Heart left ventricle (tissue), 16 donors: ENCODE results near the gene TAS2R42. TPM values are rescaled to one million over a fixed set of nuclear protein-coding genes. Genes with fewer than 3 reads are reported as not detected.

Source experiments
- ATAC-seq, 4 donors: fragments of 200-7000 bp; cut with Tn5 transposase; one replicate each; pipeline ENCODE4 v1.9.1; 2020 to 2022; ENCODE audit warnings: moderate library complexity in 4 of 4, mild to moderate bottlenecking in 3 of 4, moderate number of reproducible peaks in 1 of 4
- DNase-seq, 5 donors: peaks; one replicate each; pipeline ENCODE4 v3.0.0-alpha.2; 2020
- H3K27ac ChIP-seq, 12 donors: fragments of 200-600 bp; sonication (generic) in 4 of 12; one replicate each; pipeline versions ENCODE4 v1.5.0 to v1.8.0; 2016 to 2022; ENCODE audit warnings: mild to moderate bottlenecking in 2 of 12
- H3K27me3 ChIP-seq, 9 donors: fragments of 200-600 bp; sonication (generic) in 2 of 9; one replicate each; pipeline versions ENCODE4 v1.5.1 to v1.8.0; 2016 to 2022; ENCODE audit warnings: mild to moderate bottlenecking in 3 of 9
- H3K36me3 ChIP-seq, 9 donors: fragments of 200-600 bp; sonication (generic) in 2 of 9; one replicate each; pipeline versions ENCODE4 v1.5.0 to v1.8.0; 2018 to 2022; ENCODE audit warnings: mild to moderate bottlenecking in 2 of 9
- H3K4me1 ChIP-seq, 12 donors: fragments of 200-600 bp; sonication (generic) in 4 of 12; one replicate each; pipeline versions ENCODE4 v1.5.0 to v1.8.0; 2016 to 2022; ENCODE audit warnings: mild to moderate bottlenecking in 3 of 12
- H3K4me3 ChIP-seq, 12 donors: fragments of 200-600 bp; sonication (generic) in 4 of 12; one replicate each; pipeline versions ENCODE4 v1.5.0 to v1.8.0; 2017 to 2022; ENCODE audit warnings: mild to moderate bottlenecking in 9 of 12, moderate library complexity in 4 of 12
- H3K9me3 ChIP-seq, 12 donors: fragments of 200-600 bp; sonication (generic) in 4 of 12; one replicate each; pipeline versions ENCODE4 v1.5.0 to v1.8.0; 2016 to 2022; ENCODE audit warnings: mild to moderate bottlenecking in 1 of 12
- CTCF ChIP-seq, 12 donors: fragments of 200-600 bp; sonication (generic) in 4 of 12; IDR thresholded peaks; one replicate each; pipeline versions ENCODE4 v1.5.0 to v1.8.0; 2018 to 2022; ENCODE audit warnings: antibody characterized with exemption in 12 of 12, mild to moderate bottlenecking in 5 of 12
- POLR2A ChIP-seq, 2 donors: fragments of 450-650 bp; IDR thresholded peaks; one replicate each; pipeline ENCODE4 v1.6.1; 2017; ENCODE audit warnings: antibody characterized with exemption in 2 of 2, mild to moderate bottlenecking in 2 of 2, moderate library complexity in 2 of 2
- WGBS, 4 donors: extraction: QIAGEN DNeasy Blood & Tissue Kit in 2 of 4; methylation state at CpG; one replicate each; pipeline versions ENCODE4 v1.1.5 to v1.1.7; 2013 to 2018; 5-methylcytosine and 5-hydroxymethylcytosine counted together
- intact Hi-C, 10 donors: fragments of 100-400 bp; cut with DNase I; formaldehyde crosslinking; loops; one replicate each; pipeline versions ENCODE4 v1.11.1 to v1.14.2; 2022
- polyA plus RNA-seq, 2 donors: library from polyadenylated mRNA; stranded (reverse); fragments of 200-250 nt; gene quantifications; one replicate each; pipeline ENCODE4 v1.2.3, GENCODE V29; 2013
- total RNA-seq, 9 donors: library from RNA; depleted of rRNA in 2 of 9; stranded (reverse); fragments of >200 nt in 2 of 9; fragmentation: NEBNext Ultra II Directional in 3 of 9; extraction: Animal tissue kit (Norgen Biotek cat#: 25700) in 3 of 9; gene quantifications; one replicate each; pipeline versions ENCODE4 v1.1.0 to v1.2.4, GENCODE V29; 2016 to 2023
- donor health status: ischemic (EF 13 %, LVEDD 7.1; RV severe dilation, severe dysfunction).
- donor health status: healthy with polysubstance abuse.
- donor health status: DM: no; HTN: yes; CAD: no.
- donor health status: DM: no; HTN: no; CAD: no.
- donor health status: ischemic (EF 25% LVEDD 6.9; RV normal size, moderate dysfunction).
- donor health status: ischemic (EF 25% LVEDD 5.7; RV mildly dilated, moderate dysfunction).
- donor health status: healthy.
- donor health status: DM: yes; HTN: yes; CAD: no.
- donor health status: ischemic (EF 35%, LVEDD 5.7; RV mildly dilated, moderate dysfunction).
- donor health status: nonischemic (EF 11% LVEDD 7.7; RV severe dilation, severe dysfunction).
- donor health status: DM: yes; HTN: yes; CAD: no.
- donor health status: PGD.
- donor health status: ischemic (EF 29% LVEDD 5.4; RV normal size, mild dysfunction).
- donor health status: nonischemic (EF 23%, LVEDD 6.1; RV moderate dilation, normal function).

The TAS2R42 gene
- total and polyA plus RNA-seq, 11 donors = not detected

- intact Hi-C loops = no loop called here
- H3K27me3 ChIP-seq = no peaks in the 10 kb centered on the region
- H3K36me3 ChIP-seq = no peaks in the 10 kb centered on the region
- no peak overlapping the region for H3K27ac ChIP-seq
- no peaks in the 10 kb centered on the region for H3K9me3 ChIP-seq
- H3K4me1 ChIP-seq = peaks cover 0 to 21% (median 9%) of the 10 kb centered on the region in 12 donors
- no peak for TF ChIP-seq CTCF (IDR thresholded peaks at IDR 0.05)
- no peak for TF ChIP-seq POLR2A (IDR thresholded peaks at IDR 0.05)
- DNase-seq = no peak
- H3K4me3 ChIP-seq = no peak overlapping the region
- WGBS, 4 donors = 46 to 94% (median 75%) methylated on average over 2 of the region's 2 CpGs
- no peak for ATAC-seq
Measured at GRCh38 chr12:11136075-11136474, 50.7 kb downstream of the TAS2R42 start.

Other genes with a start within 250 kb of the TAS2R42 start
- gene TAS2R14, start 247.7 kb downstream of the TAS2R42 start, total RNA-seq = 1 to 10 TPM in 2 of 9 donors, under 1 TPM in 7; 0.35 to 1.2 (median 0.70) TPM
- gene TAS2R14, start 247.7 kb downstream of the TAS2R42 start, polyA plus RNA-seq = under 1 TPM; 0.29 to 0.95 TPM
- gene TAS2R50, start 200.0 kb downstream of the TAS2R42 start, total RNA-seq = under 1 TPM in 8 of 9 donors, not detected in 1; 0.27 to 0.93 (median 0.39) TPM
- under 1 TPM; 0.10 to 0.27 TPM for gene TAS2R50, start 200.0 kb downstream of the TAS2R42 start, polyA plus RNA-seq
- 1 to 10 TPM in 2 of 9 donors, under 1 TPM in 6, not detected in 1; 0.36 to 1.1 (median 0.55) TPM for gene TAS2R20, start 188.6 kb downstream of the TAS2R42 start, total RNA-seq
- under 1 TPM; 0.18 to 0.27 TPM for gene TAS2R20, start 188.6 kb downstream of the TAS2R42 start, polyA plus RNA-seq
- gene TAS2R19, start 164.3 kb downstream of the TAS2R42 start, total RNA-seq = 1 to 10 TPM in 3 of 9 donors, under 1 TPM in 5, not detected in 1; 0.44 to 2.5 (median 0.86) TPM
- under 1 TPM in 1 of 2 donors, not detected in 1; 0.17 TPM for gene TAS2R19, start 164.3 kb downstream of the TAS2R42 start, polyA plus RNA-seq
- 1 to 10 TPM in 2 of 9 donors, under 1 TPM in 4, not detected in 3; 0.48 to 1.8 (median 0.66) TPM for gene TAS2R31, start 155.5 kb downstream of the TAS2R42 start, total RNA-seq
- under 1 TPM in 1 of 2 donors, not detected in 1; 0.50 TPM for gene TAS2R31, start 155.5 kb downstream of the TAS2R42 start, polyA plus RNA-seq
- gene TAS2R46, start 124.6 kb downstream of the TAS2R42 start, total RNA-seq = 1 to 10 TPM in 2 of 9 donors, under 1 TPM in 3, not detected in 4; 0.37 to 1.6 (median 0.79) TPM
- not detected for gene TAS2R46, start 124.6 kb downstream of the TAS2R42 start, polyA plus RNA-seq
- gene TAS2R43, start 94.6 kb downstream of the TAS2R42 start, total RNA-seq = under 1 TPM in 2 of 9 donors, not detected in 7; 0.37 to 0.88 TPM
- gene TAS2R43, start 94.6 kb downstream of the TAS2R42 start, polyA plus RNA-seq = not detected
- 1 to 10 TPM in 4 of 9 donors, under 1 TPM in 5; 0.47 to 1.5 (median 0.82) TPM for gene TAS2R30, start 52.3 kb downstream of the TAS2R42 start, total RNA-seq
- under 1 TPM in 1 of 2 donors, not detected in 1; 0.15 TPM for gene TAS2R30, start 52.3 kb downstream of the TAS2R42 start, polyA plus RNA-seq
- gene SMIM10L1, start 15.7 kb downstream of the TAS2R42 start, total RNA-seq = 10 to 100 TPM; 13.0 to 24.5 (median 16.9) TPM
- 10 to 100 TPM; 12.9 to 23.7 TPM for gene SMIM10L1, start 15.7 kb downstream of the TAS2R42 start, polyA plus RNA-seq
- gene PRB3, start 82.8 kb upstream of the TAS2R42 start, total RNA-seq = not detected
- gene PRB3, start 82.8 kb upstream of the TAS2R42 start, polyA plus RNA-seq = not detected
- not detected for gene PRB4, start 123.5 kb upstream of the TAS2R42 start, total RNA-seq
- not detected for gene PRB4, start 123.5 kb upstream of the TAS2R42 start, polyA plus RNA-seq
- not detected for gene PRB2, start 208.6 kb upstream of the TAS2R42 start, total RNA-seq
- not detected for gene PRB2, start 208.6 kb upstream of the TAS2R42 start, polyA plus RNA-seq